ENCODE measurements around the gene CMC2.

Gene CMC2

DNA sequence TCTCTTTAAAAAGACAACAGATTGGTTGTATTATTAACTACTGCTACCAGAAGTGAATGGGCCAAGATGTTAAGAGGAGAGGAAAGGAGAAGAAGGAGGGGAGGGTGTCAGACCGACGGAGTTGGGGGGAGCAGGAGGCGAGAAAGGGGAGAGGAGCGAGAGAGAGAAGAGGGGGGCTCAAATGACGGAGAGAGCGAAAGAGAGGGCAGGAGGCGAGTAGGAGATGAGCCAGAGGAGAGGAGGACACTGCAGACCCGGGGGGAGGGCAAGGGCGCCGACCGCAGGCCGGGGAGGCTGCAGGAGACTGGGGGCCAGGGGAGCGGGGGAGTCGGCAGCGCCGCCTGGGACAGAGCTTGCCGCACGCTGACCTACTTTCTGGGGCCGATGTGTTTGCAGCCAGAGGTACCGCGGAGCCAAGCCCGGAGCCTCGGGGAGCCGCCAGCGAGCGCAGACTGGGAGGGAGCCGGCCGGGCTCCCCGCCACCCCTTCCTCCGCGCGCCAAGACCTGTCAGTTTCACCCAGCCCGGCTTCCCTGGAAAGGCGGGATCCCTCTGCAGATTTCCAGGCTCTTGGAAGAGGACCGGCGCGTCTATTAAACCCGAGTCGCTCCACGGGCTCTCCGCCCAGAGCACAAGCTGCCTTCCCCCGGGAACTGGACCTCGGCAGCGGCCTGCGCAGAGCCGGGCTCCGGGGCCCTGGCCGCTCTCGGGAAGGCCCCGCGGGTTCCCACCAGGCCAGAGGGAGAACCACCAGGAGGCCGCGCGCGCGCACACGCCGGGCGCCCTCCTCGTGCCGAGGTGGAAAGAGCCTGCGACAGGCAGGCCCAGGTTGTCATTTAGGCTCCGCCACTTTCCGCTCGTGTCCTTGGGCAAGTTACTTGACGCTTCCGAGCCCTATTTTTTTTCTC is 74.6 kb downstream of the CMC2 start:
- no peak for DNase-seq (ENCODE audit: low read depth in 2 of 2)

DNA sequence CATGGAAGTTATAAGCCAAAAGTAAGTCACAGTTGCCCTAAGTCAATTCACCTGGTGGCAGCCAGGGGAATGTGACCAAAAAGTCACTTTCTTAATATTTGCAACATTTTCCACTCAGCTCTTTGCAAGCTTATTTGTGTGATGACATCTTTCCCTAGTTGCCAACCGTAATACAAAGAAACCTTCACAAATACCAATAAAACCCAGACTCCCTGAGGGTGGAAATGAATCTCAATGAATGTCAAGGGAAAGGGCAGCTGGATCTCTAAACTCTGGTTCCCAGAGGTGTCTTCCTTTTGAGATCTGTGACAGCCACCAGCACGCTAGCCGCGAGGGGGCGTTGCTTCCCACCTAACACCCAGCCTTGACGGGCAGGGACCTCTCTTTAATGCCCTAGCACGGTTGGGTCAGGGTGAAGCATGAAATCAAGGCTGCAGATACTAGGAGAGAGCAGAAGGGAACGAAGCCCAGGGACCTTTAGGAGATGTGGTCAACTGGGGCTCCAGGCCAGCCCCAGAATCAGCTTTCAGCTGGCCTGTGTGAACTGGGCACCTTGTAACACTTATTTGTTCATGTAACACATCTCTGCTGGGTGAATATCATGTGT is 82.2 kb downstream of the CMC2 start:
- DNase-seq (ENCODE audit: low read depth in 2 of 2) = no peak

DNA sequence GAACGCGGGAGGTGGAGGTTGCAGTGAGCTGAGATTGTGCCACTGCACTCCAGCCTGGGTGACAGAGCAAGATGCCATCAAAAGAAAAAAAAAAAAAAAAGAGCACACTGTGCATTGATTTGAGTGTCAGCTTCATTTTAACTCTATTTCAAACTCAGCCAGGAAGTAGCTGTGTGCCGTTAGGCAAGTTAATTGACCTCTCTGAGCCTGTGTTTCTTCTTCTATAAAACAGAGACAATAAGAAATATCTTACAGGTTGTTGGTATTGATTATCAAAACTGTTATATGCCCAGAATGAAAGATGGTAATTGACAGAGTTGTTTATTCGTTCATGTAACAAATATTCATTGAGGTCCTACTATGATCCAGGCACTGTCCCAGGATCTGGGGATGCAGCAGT is 83.3 kb downstream of the CMC2 start:
- DNase-seq (ENCODE audit: low read depth in 2 of 2) = no peak
